Cardiac septum (tissue), 1 donor: ENCODE data around the gene PSMB2. TPM values are rescaled to one million over a fixed set of nuclear protein-coding genes. Genes with fewer than 3 reads are reported as not detected.

Experiments used
- DNase-seq: peaks from one replicate; pipeline ENCODE4 v3.0.0-alpha.2; 2020; ENCODE audit warnings: low spot score
- intact Hi-C: fragments of 100-400 bp; cut with DNase I; formaldehyde crosslinking; loops from one replicate; pipeline ENCODE4 v1.14.0; 2022
- total RNA-seq: library from RNA; stranded (reverse); fragmentation: NEBNext Ultra II Directional; extraction: Animal tissue kit (Norgen Biotek cat#: 25700); gene quantifications from one replicate; pipeline ENCODE4 v1.2.1, GENCODE V29; 2021
- donor health status: DM: no; HTN: no; CAD: no.

The PSMB2 gene
- total RNA-seq, 1 donor from 2014 or later, result 35.6 TPM

DNA sequence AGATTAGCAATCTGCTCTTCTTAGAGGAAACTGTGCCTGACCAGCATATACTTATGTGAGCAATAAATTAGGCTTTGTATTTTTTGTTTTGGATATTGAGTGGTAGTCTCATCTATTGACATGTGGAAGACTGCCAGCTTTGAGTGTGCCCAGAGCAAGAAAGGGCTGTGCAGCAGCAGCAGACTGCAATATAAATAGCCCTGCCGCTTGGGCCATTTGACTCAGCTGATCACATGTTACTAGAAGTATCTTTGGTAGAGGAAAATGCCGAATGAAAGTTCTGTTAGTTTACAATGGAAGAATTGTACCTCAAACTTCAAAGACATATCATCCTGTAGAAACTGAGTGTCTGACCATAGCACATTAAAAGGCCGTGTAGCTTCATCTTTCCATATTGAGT lies 9.1 kb upstream of the PSMB2 start:
- no peak for DNase-seq
- intact Hi-C loops, result no loop called here

- intact Hi-C loops, result no loop called here
Observed at GRCh38 chr1:35646043-35646442, 4.7 kb upstream of the PSMB2 start.

GRCh38 chr1:35644204-35644603 lies 2.9 kb upstream of the PSMB2 start:
- DNase-seq, result no peak
- intact Hi-C loops, result loop anchor here (5.0 kb wide), 1 partner anchor 73 kb away; the partner anchor contains the start of gene C1orf216

More at GRCh38 chr1:35646043-35646442, 4.7 kb upstream of the PSMB2 start:
- no peak for DNase-seq

DNA sequence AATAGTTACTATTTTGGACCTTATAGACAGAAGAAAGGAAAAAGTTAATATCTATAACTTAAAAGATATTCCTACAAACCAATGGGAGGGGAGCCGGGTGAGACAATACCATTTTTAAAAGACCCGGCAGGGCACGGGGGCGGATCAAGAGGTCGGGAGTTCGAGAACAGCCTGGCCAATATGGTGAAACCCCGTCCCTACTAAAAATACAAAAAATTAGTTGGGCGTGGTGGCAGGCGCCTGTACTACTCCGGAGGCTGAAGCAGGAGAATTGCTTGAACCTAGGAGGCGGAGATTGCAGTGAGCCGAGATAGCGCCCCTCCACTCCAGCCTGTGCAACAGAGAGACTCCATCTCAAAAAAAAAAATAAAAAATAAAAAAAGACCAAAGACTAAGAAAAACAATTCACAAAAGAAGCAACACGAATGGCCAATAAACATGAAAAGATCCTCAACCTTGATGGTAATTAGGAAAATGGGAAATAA lies 1.2 kb upstream of the PSMB2 start:
- intact Hi-C loops, result loop anchor here (5.0 kb wide), 1 partner anchor 75 kb away; the partner anchor contains the start of gene C1orf216

DNA sequence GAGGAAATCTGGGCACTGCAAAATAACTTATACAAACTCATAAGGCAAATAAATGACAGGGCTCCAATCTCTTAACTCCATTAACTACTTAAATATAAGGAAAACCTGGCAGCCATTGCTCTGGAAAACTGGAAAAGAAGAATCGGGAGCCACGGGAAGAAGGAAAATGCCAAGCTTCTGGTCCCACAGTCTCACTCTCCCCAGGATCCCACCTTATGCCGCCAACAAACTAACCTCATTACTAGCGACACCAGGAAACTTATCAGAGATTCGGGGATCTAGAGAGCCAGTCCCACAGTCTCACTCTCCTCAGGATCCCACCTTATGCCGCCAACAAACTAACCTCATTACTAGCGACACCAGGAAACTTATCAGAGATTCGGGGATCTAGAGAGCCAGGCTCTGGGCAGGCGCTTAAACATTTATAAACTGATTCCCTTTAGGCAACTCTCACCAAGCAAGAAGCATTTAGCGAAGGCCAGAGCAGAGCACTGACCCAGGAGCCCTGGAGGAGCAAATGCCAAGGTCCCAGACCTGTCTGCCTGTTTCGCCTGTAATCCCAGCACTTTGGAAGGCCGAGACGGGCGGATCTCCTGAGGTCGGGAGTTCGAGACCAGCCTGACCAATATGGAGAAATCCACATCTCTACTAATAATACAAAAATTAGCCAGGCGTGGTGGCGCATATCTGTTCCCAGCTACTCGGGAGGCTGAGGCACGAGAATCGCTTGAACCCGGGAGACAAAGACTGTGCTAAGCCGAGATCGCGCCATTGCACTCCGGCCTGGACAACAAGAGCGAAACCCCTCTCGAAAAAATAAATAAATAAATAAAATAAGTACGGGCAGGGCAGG lies 720 bp downstream of the PSMB2 start:
- intact Hi-C loops, result loop anchor here (5.0 kb wide), 1 partner anchor 77 kb away; the partner anchor contains the start of gene C1orf216

More for the DNA sequence above, 1.2 kb upstream of the PSMB2 start:
- DNase-seq, result no peak

GRCh38 chr1:35637401-35637809 lies 3.9 kb downstream of the PSMB2 start:
- no peak for DNase-seq
- intact Hi-C loops, result no loop called here

More for the DNA sequence above, 720 bp downstream of the PSMB2 start:
- no peak for DNase-seq

GRCh38 chr1:35633547-35633946 lies 7.8 kb downstream of the PSMB2 start:
- no peak for DNase-seq
- intact Hi-C loops, result no loop called here

- no peak for DNase-seq
- intact Hi-C loops, result no loop called here
Observed at GRCh38 chr1:35631396-35631795, 9.9 kb downstream of the PSMB2 start.

- intact Hi-C loops, result no loop called here
- no peak for DNase-seq
Observed at GRCh38 chr1:35629051-35629450, 12.3 kb downstream of the PSMB2 start.

GRCh38 chr1:35623832-35624231 lies 17.5 kb downstream of the PSMB2 start:
- intact Hi-C loops, result no loop called here

GRCh38 chr1:35622510-35623178 lies 18.7 kb downstream of the PSMB2 start:
- DNase-seq, result no peak
- intact Hi-C loops, result no loop called here

More at GRCh38 chr1:35623832-35624231, 17.5 kb downstream of the PSMB2 start:
- DNase-seq, result no peak

GRCh38 chr1:35619237-35620121 lies 21.8 kb downstream of the PSMB2 start:
- intact Hi-C loops, result no loop called here
- DNase-seq, result no peak

DNA sequence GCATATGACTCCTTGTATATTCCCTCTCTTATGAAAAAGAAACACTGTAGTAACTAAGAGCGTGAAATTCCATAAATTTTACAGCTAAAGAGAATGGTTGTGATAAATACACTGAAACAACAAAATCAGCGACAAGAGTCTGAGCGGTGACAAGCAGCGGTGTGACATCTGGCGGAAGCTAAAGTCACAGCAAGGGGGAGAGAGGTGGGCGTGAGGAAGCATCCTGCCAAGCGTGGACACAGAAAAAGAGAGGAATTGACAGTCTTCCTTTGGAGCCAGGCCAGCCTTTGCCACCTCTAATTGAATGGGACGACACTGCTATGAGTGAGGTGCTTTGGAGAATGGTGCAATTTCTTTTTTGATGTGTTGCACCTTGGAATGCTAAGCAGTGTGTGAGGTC lies 25.9 kb downstream of the PSMB2 start:
- no peak for DNase-seq
- intact Hi-C loops, result no loop called here

DNA sequence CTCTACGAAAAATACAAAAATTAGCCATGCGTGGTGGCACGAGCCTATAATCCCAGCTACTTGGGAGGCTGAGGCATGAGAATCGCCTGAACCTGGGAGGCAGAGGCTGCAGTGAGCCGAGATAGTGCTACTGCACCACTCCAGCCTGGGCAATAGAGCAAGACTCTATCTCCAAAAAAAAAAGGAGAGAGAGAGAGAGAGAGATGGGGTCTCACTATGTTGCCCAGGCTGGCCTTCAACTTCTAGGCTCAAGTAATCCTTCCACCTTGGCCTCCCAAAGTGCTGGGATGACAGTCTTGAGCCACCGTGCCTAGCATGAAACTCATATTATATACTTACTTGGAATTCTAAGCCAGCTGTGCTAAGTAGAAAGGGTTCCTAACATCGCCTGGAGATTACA lies 29.7 kb downstream of the PSMB2 start:
- DNase-seq, result no peak

GRCh38 chr1:35605867-35606182 lies 35.5 kb downstream of the PSMB2 start:
- no peak for DNase-seq
- intact Hi-C loops, result no loop called here

More for the DNA sequence above, 29.7 kb downstream of the PSMB2 start:
- intact Hi-C loops, result no loop called here

DNA sequence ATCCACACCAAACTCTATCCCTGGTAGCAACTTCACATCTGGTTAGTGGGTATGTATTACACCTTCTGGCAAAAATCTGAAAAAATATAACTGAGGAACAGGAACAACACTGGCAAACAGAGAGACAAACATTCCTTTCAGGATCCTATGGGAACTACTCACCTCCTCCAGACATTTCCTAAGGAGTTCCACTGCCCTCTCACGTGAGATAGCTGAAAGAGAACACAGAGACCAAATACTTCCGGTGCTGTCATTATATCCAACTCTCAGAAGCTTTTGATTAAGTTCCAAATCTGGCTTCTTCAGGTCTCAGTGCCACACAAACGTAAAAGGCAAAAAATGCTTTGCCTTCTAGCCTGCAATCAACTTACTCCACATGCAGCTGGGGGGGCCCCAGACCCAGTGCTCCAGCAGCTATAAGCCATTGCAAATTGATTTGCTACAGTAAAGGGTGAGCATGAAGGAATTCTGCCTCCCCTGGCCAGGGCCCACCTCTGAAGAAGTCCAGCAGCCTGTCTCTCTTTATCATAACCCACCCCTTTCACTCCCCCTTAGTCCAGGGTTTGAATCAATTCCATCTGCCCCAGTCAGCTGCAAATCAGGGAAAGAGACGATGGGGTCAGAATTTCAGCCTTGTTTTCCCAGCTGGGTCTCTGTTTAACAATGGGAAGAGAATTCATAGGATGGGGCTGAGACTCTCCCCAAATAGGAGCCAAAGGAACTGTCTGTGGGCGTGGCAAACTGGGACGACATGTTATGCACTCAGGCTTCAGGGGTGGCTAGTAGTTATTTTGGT lies 36.1 kb downstream of the PSMB2 start:
- no peak for DNase-seq
- intact Hi-C loops, result no loop called here

- DNase-seq, result no peak
- intact Hi-C loops, result no loop called here
Observed at GRCh38 chr1:35603941-35604340, 37.4 kb downstream of the PSMB2 start.

GRCh38 chr1:35603468-35603867 lies 37.9 kb downstream of the PSMB2 start:
- intact Hi-C loops, result no loop called here
- DNase-seq, result no peak

- no peak for DNase-seq
- intact Hi-C loops, result no loop called here
Observed at GRCh38 chr1:35600593-35600992, 40.7 kb downstream of the PSMB2 start.
